ENCODE results near the gene ARFRP1.

Gene ARFRP1

DNA sequence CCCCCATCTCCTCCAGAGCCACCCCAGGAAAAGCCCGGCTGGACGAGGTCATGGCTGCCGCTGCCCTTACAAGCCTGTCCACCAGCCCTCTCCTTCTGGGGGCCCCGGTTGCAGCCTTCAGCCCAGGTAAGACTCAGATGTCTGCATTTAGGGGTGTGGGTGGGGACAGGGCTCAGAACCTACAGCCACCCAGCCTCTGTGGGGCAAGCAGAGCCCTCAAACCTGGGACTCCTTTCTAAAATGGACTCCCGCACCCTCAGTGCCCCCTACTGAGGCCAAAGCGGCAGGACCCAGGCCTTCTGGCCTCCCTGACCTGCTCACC, 33.5 kb upstream of the ARFRP1 start:
- peak overlapping the region; percentile 90 for H3K27ac ChIP-seq (ENCODE audit: low read depth, low read length)
- no peaks in the 10 kb centered on the region for H3K79me2 ChIP-seq (ENCODE audit: control insufficient read depth, insufficient read depth, low read length)
- DNase-seq: no peak
- H4K5ac ChIP-seq (ENCODE audit: low read length): no peak overlapping the region
- WGBS (ENCODE audit: extremely low coverage, insufficient coverage, low lambda C conversion rate): no CpG with 5 or more reads among the region's 6 CpGs
- H2BK120ac ChIP-seq (ENCODE audit: low read depth, low read length): no peak overlapping the region
- no peaks in the 10 kb centered on the region for H3K27me3 ChIP-seq (ENCODE audit: insufficient read depth, low read length, poor library complexity)
- no peak overlapping the region for H3K4ac ChIP-seq (ENCODE audit: low read depth, low read length)
- H4K8ac ChIP-seq (ENCODE audit: low read depth, low read length): no peak overlapping the region
- no peak overlapping the region for H3K18ac ChIP-seq (ENCODE audit: low read length)
- no peaks in the 10 kb centered on the region for H3K36me3 ChIP-seq (ENCODE audit: control insufficient read depth, insufficient read depth, low read length)
- no peak overlapping the region for H2BK15ac ChIP-seq (replicated peaks; ENCODE audit: low read depth)
- H2BK5ac ChIP-seq (ENCODE audit: low read length): no peak overlapping the region
- H3K23ac ChIP-seq (ENCODE audit: low read length): peak overlapping the region; percentile 24
- peak overlapping the region; percentile 78 for H3K4me2 ChIP-seq (ENCODE audit: low read length)
- H3K9ac ChIP-seq (ENCODE audit: low read length): peak overlapping the region; percentile 91
- H2AK5ac ChIP-seq (ENCODE audit: low read length): no peak overlapping the region
- peak overlapping the region; percentile 91 for H3K56ac ChIP-seq (ENCODE audit: low read length)
- no peaks in the 10 kb centered on the region for H3K4me1 ChIP-seq (ENCODE audit: control insufficient read depth, low read depth, low read length)
- H3K4me3 ChIP-seq (ENCODE audit: low read length): no peak overlapping the region
- H3K79me1 ChIP-seq (ENCODE audit: low read length): no peaks in the 10 kb centered on the region

DNA sequence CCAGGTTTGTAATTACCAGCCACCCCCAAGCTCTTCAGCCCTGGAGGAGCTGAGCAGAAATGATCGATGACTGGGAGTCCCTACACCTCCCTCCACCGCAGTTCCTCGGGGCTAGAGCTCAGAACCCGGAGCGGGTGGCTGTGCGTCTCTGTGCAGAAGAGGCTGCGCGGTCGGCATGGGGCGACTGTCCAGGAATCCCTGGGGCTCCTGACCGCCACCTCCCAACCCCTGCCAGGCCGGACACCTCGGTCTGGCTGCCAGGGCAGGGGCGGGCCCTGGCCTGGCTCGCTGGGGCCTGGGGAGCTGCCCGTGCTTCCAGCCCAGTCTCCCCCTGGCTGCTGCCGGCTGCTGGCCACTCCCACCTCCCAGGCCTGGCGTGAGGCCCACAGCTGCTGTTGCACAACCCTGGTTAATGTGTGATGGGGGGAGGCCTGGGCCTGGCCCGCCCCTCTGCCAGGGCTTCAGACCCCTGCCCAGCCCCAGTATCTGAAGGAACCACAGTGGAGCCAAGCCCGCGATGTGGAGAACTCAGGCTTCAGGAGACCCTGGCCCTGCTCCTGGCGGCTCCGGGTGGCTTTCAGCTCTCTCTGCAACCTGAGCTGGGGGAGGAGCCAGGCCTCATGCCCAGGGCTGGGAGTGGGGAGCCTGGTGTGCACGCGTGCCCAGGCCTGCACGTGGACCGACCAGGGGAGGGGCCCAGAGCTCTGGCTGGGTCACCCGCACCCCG, 33.0 kb upstream of the ARFRP1 start:
- H3K36me3 ChIP-seq (ENCODE audit: control insufficient read depth, insufficient read depth, low read length): no peaks in the 10 kb centered on the region

DNA sequence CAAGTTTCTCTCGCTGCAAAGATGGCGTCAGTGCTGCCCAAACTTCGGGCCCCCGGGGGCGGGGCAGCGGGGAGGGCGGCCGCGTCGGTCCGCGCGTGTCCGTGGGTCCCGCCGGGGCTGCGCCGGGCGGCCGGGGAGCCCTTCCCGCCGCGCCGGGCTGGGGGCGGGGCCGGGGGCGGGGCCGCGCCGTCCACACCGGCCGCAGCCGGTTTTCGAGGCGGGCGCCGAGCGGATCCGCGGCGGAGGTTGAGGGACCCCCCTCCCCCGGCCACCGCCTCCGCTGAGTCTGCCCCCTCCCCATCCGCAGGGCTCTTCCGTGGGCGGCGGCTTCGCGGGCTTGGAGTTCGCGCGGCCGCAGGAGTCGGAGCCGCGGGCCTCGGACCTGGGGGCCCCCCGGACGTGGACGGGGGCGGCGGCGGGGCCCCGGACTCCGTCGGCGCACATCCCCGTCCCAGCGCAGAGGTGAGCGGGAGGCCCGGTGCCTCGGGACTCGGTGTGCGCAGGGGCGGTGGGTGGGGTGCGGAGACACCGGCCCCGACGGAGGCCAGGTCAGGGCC, 32.4 kb upstream of the ARFRP1 start:
- peak; percentile 44 for DNase-seq
- H3K79me1 ChIP-seq (ENCODE audit: low read length): no peaks in the 10 kb centered on the region

More for the DNA sequence above, 33.0 kb upstream of the ARFRP1 start:
- Histone ChIP-seq H2AK5ac (ENCODE audit: low read length) (no peak overlapping the region), H2BK15ac (replicated peaks; ENCODE audit: low read depth) (no peak overlapping the region), H2BK120ac (ENCODE audit: low read depth, low read length) (no peak overlapping the region), H3K79me1 (ENCODE audit: low read length) (no peaks in the 10 kb centered on the region), H3K4me1 (ENCODE audit: control insufficient read depth, low read depth, low read length) (no peaks in the 10 kb centered on the region), H3K4ac (ENCODE audit: low read depth, low read length) (no peak overlapping the region), H3K9ac (ENCODE audit: low read length) (peak overlapping the region; percentile 91), H2BK5ac (ENCODE audit: low read length) (no peak overlapping the region), H3K18ac (ENCODE audit: low read length) (peak overlapping the region; percentile 82), H3K4me3 (ENCODE audit: low read length) (peak overlapping the region; percentile 79), H4K8ac (ENCODE audit: low read depth, low read length) (no peak overlapping the region), H3K27ac (ENCODE audit: low read depth, low read length) (peak overlapping the region; percentile 90), H4K5ac (ENCODE audit: low read length) (no peak overlapping the region), H3K27me3 (ENCODE audit: insufficient read depth, low read length, poor library complexity) (no peaks in the 10 kb centered on the region), H3K4me2 (ENCODE audit: low read length) (peak overlapping the region; percentile 78), H3K23ac (ENCODE audit: low read length) (peak overlapping the region; percentile 45), H3K79me2 (ENCODE audit: control insufficient read depth, insufficient read depth, low read length) (no peaks in the 10 kb centered on the region), H3K56ac (ENCODE audit: low read length) (peak overlapping the region; percentile 91)
- peak; percentile 88 for DNase-seq
- no CpG with 5 or more reads among the region's 29 CpGs for WGBS (ENCODE audit: extremely low coverage, insufficient coverage, low lambda C conversion rate)

DNA sequence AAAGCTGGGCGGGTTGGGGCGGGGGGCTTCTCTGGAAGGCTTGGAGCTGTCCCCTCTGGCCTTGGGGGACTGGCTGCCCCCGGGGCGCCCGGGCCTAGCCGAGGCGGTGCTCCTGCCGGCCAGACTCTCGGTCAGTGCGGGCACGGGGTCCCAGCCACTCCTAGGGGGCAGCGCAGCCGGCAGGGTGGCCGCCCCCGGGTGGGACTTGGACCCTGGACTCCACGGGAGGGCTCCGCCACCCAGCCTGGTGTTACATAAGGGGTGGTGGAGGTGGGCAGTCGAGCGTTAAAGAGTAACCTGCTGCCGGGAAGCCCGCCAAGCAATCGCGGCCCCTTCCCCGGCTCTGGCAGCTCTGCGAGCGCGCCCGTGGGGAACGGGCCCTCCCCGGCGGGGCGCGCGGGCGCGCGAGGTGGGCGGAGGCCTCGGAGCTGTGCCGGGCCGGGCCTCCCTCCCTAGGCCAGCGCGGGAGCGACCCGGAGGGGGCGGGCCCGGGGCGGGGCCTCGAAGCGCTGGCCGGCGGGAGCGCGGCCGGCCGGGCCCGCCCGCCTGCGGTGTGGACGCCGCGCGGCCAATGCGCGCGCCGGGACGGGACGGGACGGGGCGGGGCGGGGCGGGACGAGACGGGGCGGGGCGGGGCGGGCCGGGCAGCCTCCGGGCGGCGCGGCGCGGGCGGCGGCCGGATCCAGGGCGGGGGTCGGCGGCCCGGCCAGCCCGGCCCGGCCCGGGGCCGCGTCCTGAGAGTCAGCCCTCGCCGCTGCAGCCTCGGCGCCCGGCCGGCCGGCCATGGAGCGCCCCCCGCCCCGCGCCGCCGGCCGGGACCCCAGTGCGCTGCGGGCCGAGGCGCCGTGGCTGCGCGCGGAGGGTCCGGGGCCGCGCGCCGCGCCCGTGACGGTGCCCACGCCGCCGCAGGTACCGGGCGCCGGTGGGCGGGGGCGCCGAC, 31.6 kb upstream of the ARFRP1 start, which contains the start of gene SLC2A4RG:
Gene SLC2A4RG, plus strand, starts transcription at position 647 of the 940 bp plus-strand sequence. Its CDS starts 137 bp downstream, at position 784.
- H4K5ac ChIP-seq (ENCODE audit: low read length): no peak within 1 kb of the TSS
- H3K27me3 ChIP-seq (ENCODE audit: insufficient read depth, low read length, poor library complexity): no peaks in the 10 kb centered on the region
- WGBS (ENCODE audit: extremely low coverage, insufficient coverage, low lambda C conversion rate): no CpG with 5 or more reads among the region's 136 CpGs
- peak; percentile 77 for DNase-seq
- H2AK5ac ChIP-seq (ENCODE audit: low read length): no peak within 1 kb of the TSS
- no peak within 1 kb of the TSS for H2BK15ac ChIP-seq (replicated peaks; ENCODE audit: low read depth)
- no peaks in the 10 kb centered on the region for H3K79me1 ChIP-seq (ENCODE audit: low read length)
- H3K23ac ChIP-seq (ENCODE audit: low read length): peak within 1 kb of the TSS; percentile 45
- no peaks in the 10 kb centered on the region for H3K36me3 ChIP-seq (ENCODE audit: control insufficient read depth, insufficient read depth, low read length)
- H3K9ac ChIP-seq (ENCODE audit: low read length): peak within 1 kb of the TSS; percentile 91
- H3K4me1 ChIP-seq (ENCODE audit: control insufficient read depth, low read depth, low read length): no peaks in the 10 kb centered on the region
- peak within 1 kb of the TSS; percentile 82 for H3K18ac ChIP-seq (ENCODE audit: low read length)
- peak within 1 kb of the TSS; percentile 78 for H3K4me2 ChIP-seq (ENCODE audit: low read length)
- no peak within 1 kb of the TSS for H2BK120ac ChIP-seq (ENCODE audit: low read depth, low read length)
- H3K4ac ChIP-seq (ENCODE audit: low read depth, low read length): peak within 1 kb of the TSS; percentile 90
- peak within 1 kb of the TSS; percentile 90 for H3K27ac ChIP-seq (ENCODE audit: low read depth, low read length)
- peak within 1 kb of the TSS; percentile 91 for H3K56ac ChIP-seq (ENCODE audit: low read length)
- H4K8ac ChIP-seq (ENCODE audit: low read depth, low read length): no peak within 1 kb of the TSS
- H3K79me2 ChIP-seq (ENCODE audit: control insufficient read depth, insufficient read depth, low read length): no peaks in the 10 kb centered on the region
- no peak within 1 kb of the TSS for H2BK5ac ChIP-seq (ENCODE audit: low read length)
- peak within 1 kb of the TSS; percentile 79 for H3K4me3 ChIP-seq (ENCODE audit: low read length)

More for the DNA sequence above, 32.4 kb upstream of the ARFRP1 start:
- Histone ChIP-seq H3K18ac (ENCODE audit: low read length) (peak overlapping the region; percentile 82), H3K4ac (ENCODE audit: low read depth, low read length) (peak overlapping the region; percentile 90), H3K27ac (ENCODE audit: low read depth, low read length) (peak overlapping the region; percentile 90), H2BK15ac (replicated peaks; ENCODE audit: low read depth) (no peak overlapping the region), H2BK120ac (ENCODE audit: low read depth, low read length) (no peak overlapping the region), H3K27me3 (ENCODE audit: insufficient read depth, low read length, poor library complexity) (no peaks in the 10 kb centered on the region), H3K4me3 (ENCODE audit: low read length) (peak overlapping the region; percentile 79), H2AK5ac (ENCODE audit: low read length) (no peak overlapping the region), H3K36me3 (ENCODE audit: control insufficient read depth, insufficient read depth, low read length) (no peaks in the 10 kb centered on the region), H3K79me2 (ENCODE audit: control insufficient read depth, insufficient read depth, low read length) (no peaks in the 10 kb centered on the region), H3K9ac (ENCODE audit: low read length) (peak overlapping the region; percentile 91), H4K8ac (ENCODE audit: low read depth, low read length) (no peak overlapping the region), H4K5ac (ENCODE audit: low read length) (no peak overlapping the region), H3K4me2 (ENCODE audit: low read length) (peak overlapping the region; percentile 78), H3K23ac (ENCODE audit: low read length) (peak overlapping the region; percentile 45), H2BK5ac (ENCODE audit: low read length) (no peak overlapping the region), H3K4me1 (ENCODE audit: control insufficient read depth, low read depth, low read length) (no peaks in the 10 kb centered on the region), H3K56ac (ENCODE audit: low read length) (peak overlapping the region; percentile 91)
- WGBS (ENCODE audit: extremely low coverage, insufficient coverage, low lambda C conversion rate): no CpG with 5 or more reads among the region's 80 CpGs

DNA sequence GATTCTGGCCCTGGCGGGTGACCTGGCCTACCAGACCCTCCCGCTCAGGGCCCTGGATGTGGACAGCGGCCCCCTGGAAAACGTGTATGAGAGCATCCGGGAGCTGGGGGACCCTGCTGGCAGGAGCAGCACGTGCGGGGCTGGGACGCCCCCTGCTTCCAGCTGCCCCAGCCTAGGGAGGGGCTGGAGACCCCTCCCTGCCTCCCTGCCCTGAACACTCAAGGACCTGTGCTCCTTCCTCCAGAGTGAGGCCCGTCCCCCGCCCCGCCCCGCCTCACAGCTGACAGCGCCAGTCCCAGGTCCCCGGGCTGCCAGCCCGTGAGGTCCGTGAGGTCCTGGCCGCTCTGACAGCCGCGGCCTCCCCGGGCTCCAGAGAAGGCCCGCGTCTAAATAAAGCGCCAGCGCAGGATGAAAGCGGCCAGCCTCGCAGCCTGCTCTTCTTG, 30.9 kb upstream of the ARFRP1 start:
- no peak overlapping the region for H3K23ac ChIP-seq (ENCODE audit: low read length)
- H3K27ac ChIP-seq (ENCODE audit: low read depth, low read length): no peak overlapping the region
- no peak overlapping the region for H3K4me3 ChIP-seq (ENCODE audit: low read length)
- H3K4me1 ChIP-seq (ENCODE audit: control insufficient read depth, low read depth, low read length): no peaks in the 10 kb centered on the region
- no peak overlapping the region for H2BK120ac ChIP-seq (ENCODE audit: low read depth, low read length)
- H3K36me3 ChIP-seq (ENCODE audit: control insufficient read depth, insufficient read depth, low read length): peaks cover 3% of the 10 kb centered on the region
- H3K9ac ChIP-seq (ENCODE audit: low read length): no peak overlapping the region
- peak overlapping the region; percentile 61 for H3K4me2 ChIP-seq (ENCODE audit: low read length)
- peak overlapping the region; percentile 42 for H3K56ac ChIP-seq (ENCODE audit: low read length)
- H3K79me1 ChIP-seq (ENCODE audit: low read length): no peaks in the 10 kb centered on the region
- WGBS (ENCODE audit: extremely low coverage, insufficient coverage, low lambda C conversion rate): no CpG with 5 or more reads among the region's 26 CpGs
- H4K5ac ChIP-seq (ENCODE audit: low read length): no peak overlapping the region
- H2BK15ac ChIP-seq (replicated peaks; ENCODE audit: low read depth): no peak overlapping the region
- H3K4ac ChIP-seq (ENCODE audit: low read depth, low read length): no peak overlapping the region
- no peak overlapping the region for H3K18ac ChIP-seq (ENCODE audit: low read length)
- H2BK5ac ChIP-seq (ENCODE audit: low read length): no peak overlapping the region
- H3K79me2 ChIP-seq (ENCODE audit: control insufficient read depth, insufficient read depth, low read length): no peaks in the 10 kb centered on the region
- peak; percentile 82 for DNase-seq
- no peak overlapping the region for H4K8ac ChIP-seq (ENCODE audit: low read depth, low read length)
- H2AK5ac ChIP-seq (ENCODE audit: low read length): no peak overlapping the region
- no peaks in the 10 kb centered on the region for H3K27me3 ChIP-seq (ENCODE audit: insufficient read depth, low read length, poor library complexity)
